Naive thymus-derived CD8-positive, alpha-beta T cell (primary cell): ENCODE results near the gene POMGNT1. TPM values are rescaled to one million over a fixed set of nuclear protein-coding genes. Genes with fewer than 3 reads are reported as not detected.
A peak's percentile ranks its signal among the peaks of the same experiment; 100 is the strongest.

Source experiments
- ATAC-seq, 2 donors: fragments of 150-1000 bp; cut with Tn5 transposase in 1 of 2; sonication (Bioruptor Pico), chemical (Tn5 transposase) in 1 of 2; 1 replicate in 1 of 2; 2 replicates in 1 of 2; pipeline ENCODE4 v1.10.0; 2021; ENCODE audit warnings: mild to moderate bottlenecking in 2 of 2, moderate library complexity in 2 of 2
- POLR2A ChIA-PET: fragments of 350-600 bp; sonication (Branson Sonifier 250); formaldehyde crosslinking; loops from one replicate; lab custom pipeline; 2021; ENCODE audit warnings: antibody characterized with exemption; lab: Charles Lee
- DNase-seq, 10 donors: peaks; one replicate each; pipeline versions ENCODE4 v3.0.0 to v3.0.0-alpha.2; 2020 to 2022
- H3K27ac Mint-ChIP-seq, 10 donors: one replicate each; pipeline ENCODE4 v1.8.0; 2020 to 2022; ENCODE audit warnings: mild to moderate bottlenecking in 10 of 10, mixed read lengths in 10 of 10, moderate library complexity in 4 of 10, inconsistent platforms in 1 of 10
- H3K27me3 Mint-ChIP-seq, 5 donors: one replicate each; pipeline ENCODE4 v1.8.0; 2021 to 2022; ENCODE audit warnings: mixed read lengths in 5 of 5
- H3K36me3 Mint-ChIP-seq, 3 donors: one replicate each; pipeline ENCODE4 v1.8.0; 2020 to 2022; ENCODE audit warnings: mixed read lengths in 3 of 3, mild to moderate bottlenecking in 2 of 3, inconsistent platforms in 1 of 3
- H3K4me1 Mint-ChIP-seq, 4 donors: one replicate each; pipeline ENCODE4 v1.8.0; 2021 to 2022; ENCODE audit warnings: mixed read lengths in 4 of 4
- H3K4me3 Mint-ChIP-seq, 10 donors: one replicate each; pipeline ENCODE4 v1.8.0; 2020 to 2022; ENCODE audit warnings: mild to moderate bottlenecking in 10 of 10, mixed read lengths in 10 of 10, moderate library complexity in 6 of 10, inconsistent platforms in 1 of 10
- H3K9me3 Mint-ChIP-seq, 9 donors: one replicate each; pipeline ENCODE4 v1.8.0; 2020 to 2022; ENCODE audit warnings: mixed read lengths in 9 of 9, mild to moderate bottlenecking in 3 of 9, inconsistent platforms in 1 of 9, moderate library complexity in 1 of 9
- polyA plus RNA-seq, 3 donors: library from polyadenylated mRNA; unstranded; fragments of 300-500 nt; fragmentation: Illumina TruSeq; gene quantifications; one replicate each; pipeline ENCODE4 v1.2.3, GENCODE V29; 2021
- total RNA-seq, 8 experiments: library from RNA in 2 of 8; stranded (reverse) in 2 of 8; gene quantifications; one replicate each; pipeline ENCODE4 v1.2.3 and lab custom pipeline; 2021 to 2026

POMGNT1 gene
- total and polyA plus RNA-seq, 5 experiments from 2014 or later: 23.5 to 52.3 (median 33.4) TPM

DNA sequence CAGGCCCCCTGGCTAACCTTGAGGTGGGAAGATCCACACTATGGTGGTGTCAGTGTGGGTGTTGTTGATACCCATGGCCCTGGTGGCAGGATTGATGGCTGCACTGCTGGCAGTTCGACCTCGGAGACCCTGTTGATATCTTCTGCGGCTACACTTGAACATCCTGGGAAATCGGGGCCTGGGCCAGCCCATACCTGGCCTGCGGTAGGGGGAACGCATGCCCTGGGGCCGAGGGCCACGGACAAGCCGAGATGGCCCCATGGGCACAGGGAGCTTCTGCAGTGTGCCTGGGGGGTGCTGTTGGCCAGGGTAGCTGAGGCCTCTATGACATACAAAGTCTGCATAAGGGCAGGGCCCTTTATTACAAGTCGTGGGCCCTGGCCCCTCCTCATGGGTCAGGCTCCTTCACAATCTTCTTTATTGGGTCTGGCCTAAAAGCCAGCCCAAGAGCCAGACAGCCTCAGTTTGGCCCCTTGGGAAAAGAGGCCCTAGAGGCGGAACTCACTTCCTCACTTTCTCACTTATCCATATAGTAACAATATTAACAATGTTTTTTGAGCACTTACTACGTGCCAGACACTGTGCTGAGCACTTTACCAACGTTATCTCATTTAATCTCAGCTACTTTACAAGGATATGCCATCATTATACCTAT, 21.9 kb downstream of the POMGNT1 start, which contains the start of gene P3R3URF:
Gene P3R3URF (minus strand): TSS at position 278 of the 655 bp plus-strand sequence. CDS start 17 bp downstream, at position 261.
- no peak for ATAC-seq
- Mint-ChIP-seq H3K9me3 (no peaks in the 10 kb centered on the region), H3K27ac (peak within 1 kb of the TSS in 1 of 10 donors; percentile 6), H3K4me1 (peaks cover 0 to 2% (median 0%) of the 10 kb centered on the region in 4 donors), H3K27me3 (peaks cover 0 to 7% (median 2%) of the 10 kb centered on the region in 5 donors), H3K36me3 (no peaks in the 10 kb centered on the region), H3K4me3 (no peak within 1 kb of the TSS)
- POLR2A ChIA-PET: no interaction called here
- DNase-seq: no peak

GRCh38 chr1:46175243-46175642, 23.0 kb downstream of the POMGNT1 start:
- POLR2A ChIA-PET: no interaction called here
- H3K4me3 Mint-ChIP-seq: no peak overlapping the region
- H3K36me3 Mint-ChIP-seq: no peaks in the 10 kb centered on the region
- DNase-seq: no peak
- H3K27me3 Mint-ChIP-seq: peaks cover 0 to 9% (median 4%) of the 10 kb centered on the region in 5 donors
- no peaks in the 10 kb centered on the region for H3K9me3 Mint-ChIP-seq
- no peak for ATAC-seq
- H3K27ac Mint-ChIP-seq: no peak overlapping the region
- H3K4me1 Mint-ChIP-seq: peaks cover 0 to 2% (median 0%) of the 10 kb centered on the region in 4 donors

DNA sequence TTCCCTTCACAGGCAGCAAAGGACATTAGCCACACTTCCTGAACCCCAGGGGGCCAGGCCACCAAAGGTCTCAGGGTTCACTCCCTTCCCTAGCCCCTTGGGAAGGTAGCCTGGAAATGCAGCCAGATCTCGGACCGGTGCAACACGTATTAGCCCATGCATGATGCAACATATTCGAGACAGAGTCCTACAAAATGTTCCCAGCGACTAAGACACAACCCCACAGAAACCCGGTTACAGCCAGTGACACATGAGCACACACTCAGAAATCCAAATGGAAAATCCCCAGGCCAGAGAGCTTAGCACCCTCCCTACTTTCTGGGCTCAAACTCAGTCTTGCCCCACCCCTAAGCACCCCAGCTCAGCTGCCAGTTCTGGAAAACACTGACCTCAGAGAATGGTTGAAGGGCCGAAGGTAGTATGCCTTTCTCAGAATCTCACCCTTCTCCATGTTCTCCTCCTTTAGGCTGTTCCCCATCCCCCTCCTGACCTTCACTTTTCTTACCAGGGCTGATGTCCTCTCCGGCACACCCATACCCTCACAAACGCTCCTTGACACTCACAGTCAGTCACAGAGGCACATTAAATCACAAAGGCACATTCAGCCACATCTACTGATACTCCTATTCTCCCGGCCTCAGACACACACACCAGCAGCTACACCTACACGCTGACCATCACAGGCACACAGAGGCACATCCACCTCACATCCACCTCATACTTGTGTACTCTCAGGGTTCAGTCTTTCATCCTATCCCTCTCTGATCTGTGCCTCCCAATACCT, 23.6 kb downstream of the POMGNT1 start, which contains the start of gene TSPAN1:
Gene TSPAN1 (plus strand): TSS at position 640 of the 784 bp plus-strand sequence. CDS start 6,021 bp downstream, outside the sequence.
- H3K4me3 Mint-ChIP-seq: no peak within 1 kb of the TSS
- POLR2A ChIA-PET: no interaction called here
- no peaks in the 10 kb centered on the region for H3K36me3 Mint-ChIP-seq
- H3K4me1 Mint-ChIP-seq: peaks cover 0 to 2% (median 0%) of the 10 kb centered on the region in 4 donors
- DNase-seq (no peak), ATAC-seq (no peak)
- no peaks in the 10 kb centered on the region for H3K9me3 Mint-ChIP-seq
- H3K27ac Mint-ChIP-seq: no peak within 1 kb of the TSS
- peaks cover 0 to 9% (median 4%) of the 10 kb centered on the region in 5 donors for H3K27me3 Mint-ChIP-seq

DNA sequence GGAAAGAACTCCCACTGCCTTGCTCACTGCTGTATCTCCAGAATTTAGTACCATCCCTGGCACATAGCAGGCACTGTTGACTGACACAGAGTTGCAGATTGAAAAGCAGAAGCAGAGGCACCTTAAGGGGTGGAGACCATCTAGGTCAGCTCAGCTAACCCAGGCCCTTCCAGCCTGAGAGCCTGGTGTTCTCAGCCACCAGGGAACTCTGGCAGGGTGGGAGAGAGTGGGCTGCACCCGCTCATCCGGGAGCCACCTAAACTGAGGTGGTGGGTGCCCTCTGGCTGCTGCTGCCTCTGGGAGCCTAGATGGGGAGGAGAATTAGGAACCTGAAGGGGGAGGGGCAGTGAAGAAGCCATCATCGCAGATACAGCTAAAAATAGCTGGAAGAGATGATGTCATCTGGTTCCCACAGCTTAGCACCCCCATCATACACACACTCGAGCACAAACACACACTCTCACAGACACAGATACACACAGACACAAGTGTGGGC, 24.8 kb downstream of the POMGNT1 start:
- POLR2A ChIA-PET: no interaction called here
- Mint-ChIP-seq H3K36me3 (no peaks in the 10 kb centered on the region), H3K27ac (peak overlapping the region in 1 of 10 donors; percentile 30), H3K9me3 (no peaks in the 10 kb centered on the region), H3K4me1 (peaks cover 0 to 2% (median 0%) of the 10 kb centered on the region in 4 donors), H3K4me3 (no peak overlapping the region), H3K27me3 (peaks cover 0 to 9% (median 4%) of the 10 kb centered on the region in 5 donors)
- no peak for ATAC-seq
- no peak for DNase-seq

- ATAC-seq (no peak), DNase-seq (no peak)
- POLR2A ChIA-PET: no interaction called here
- peaks cover 0 to 9% (median 4%) of the 10 kb centered on the region in 5 donors for H3K27me3 Mint-ChIP-seq
- H3K27ac Mint-ChIP-seq: peak overlapping the region in 1 of 10 donors; percentile 54
- H3K9me3 Mint-ChIP-seq: no peaks in the 10 kb centered on the region
- no peak overlapping the region for H3K4me3 Mint-ChIP-seq
- H3K4me1 Mint-ChIP-seq: peaks cover 3 to 8% (median 6%) of the 10 kb centered on the region in 4 donors
- no peaks in the 10 kb centered on the region for H3K36me3 Mint-ChIP-seq
Observed at GRCh38 chr1:46172321-46172720, 25.9 kb downstream of the POMGNT1 start.

DNA sequence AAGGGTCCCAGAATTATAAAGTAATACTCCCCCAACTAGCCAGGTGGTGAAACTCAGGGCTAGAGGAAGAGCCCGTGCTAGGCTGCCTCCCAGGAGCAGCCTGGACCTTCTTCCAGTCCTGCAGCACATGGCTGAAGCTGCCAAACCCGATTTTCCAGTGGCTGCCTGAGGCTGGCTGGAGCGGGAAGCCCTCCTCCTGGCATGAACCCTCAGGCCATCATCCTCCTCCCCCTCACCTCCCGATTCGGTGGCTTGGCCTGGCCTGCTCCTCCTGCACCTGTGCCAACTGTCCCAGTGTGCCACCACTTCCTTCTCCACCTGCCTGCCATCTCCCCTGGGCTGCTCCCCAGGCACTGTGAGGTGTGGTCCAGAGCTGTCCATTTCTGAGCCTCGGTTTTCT, 26.4 kb downstream of the POMGNT1 start:
- no peak for ATAC-seq
- Mint-ChIP-seq H3K27me3 (peaks cover 0 to 9% (median 4%) of the 10 kb centered on the region in 5 donors), H3K27ac (peak overlapping the region in 1 of 10 donors; percentile 43), H3K4me3 (no peak overlapping the region), H3K4me1 (peaks cover 8 to 13% (median 11%) of the 10 kb centered on the region in 4 donors), H3K36me3 (no peaks in the 10 kb centered on the region), H3K9me3 (no peaks in the 10 kb centered on the region)
- POLR2A ChIA-PET: no interaction called here
- DNase-seq: no peak

GRCh38 chr1:46171351-46171750, 26.9 kb downstream of the POMGNT1 start:
- ATAC-seq (no peak), DNase-seq (no peak)
- H3K27me3 Mint-ChIP-seq: peaks cover 0 to 9% (median 4%) of the 10 kb centered on the region in 5 donors
- peaks cover 12 to 18% (median 16%) of the 10 kb centered on the region in 4 donors for H3K4me1 Mint-ChIP-seq
- no peaks in the 10 kb centered on the region for H3K9me3 Mint-ChIP-seq
- no peaks in the 10 kb centered on the region for H3K36me3 Mint-ChIP-seq
- no peak overlapping the region for H3K4me3 Mint-ChIP-seq
- H3K27ac Mint-ChIP-seq: peak overlapping the region in 1 of 10 donors; percentile 59
- POLR2A ChIA-PET: no interaction called here

DNA sequence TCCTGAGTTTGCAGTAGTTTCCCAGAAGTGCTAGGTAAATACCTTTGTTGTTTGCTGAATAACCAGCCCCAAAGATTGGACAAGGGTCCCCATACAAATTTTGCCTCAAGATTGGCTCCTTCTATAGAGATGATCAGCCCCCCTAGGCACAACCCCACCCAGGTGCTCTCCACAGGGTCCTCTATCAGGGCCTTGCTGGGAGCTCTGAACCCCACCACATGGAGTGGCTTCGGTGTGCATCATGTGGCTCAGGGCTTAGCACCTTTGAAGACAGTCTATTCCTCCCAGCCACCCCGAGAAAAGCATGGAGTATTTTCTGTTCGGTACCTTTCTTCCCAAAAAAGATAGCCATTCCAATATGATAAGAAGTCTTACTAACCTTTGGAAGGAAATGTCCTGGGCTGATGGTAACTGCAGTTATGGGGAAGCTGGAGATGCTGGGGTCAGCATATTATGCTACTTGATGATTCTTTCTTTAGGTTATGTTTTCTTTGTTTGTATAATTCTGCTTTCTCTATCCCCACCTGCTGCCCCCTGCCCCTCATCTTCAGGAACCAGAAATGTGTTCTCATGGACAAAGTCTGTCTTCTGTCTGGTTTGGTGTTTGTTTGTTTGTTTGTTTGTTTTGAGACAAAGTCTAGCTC, 28.3 kb downstream of the POMGNT1 start:
- no peaks in the 10 kb centered on the region for H3K36me3 Mint-ChIP-seq
- no peaks in the 10 kb centered on the region for H3K9me3 Mint-ChIP-seq
- H3K4me3 Mint-ChIP-seq: peak overlapping the region in 1 of 10 donors; percentile 39
- ATAC-seq: no peak
- DNase-seq: no peak
- POLR2A ChIA-PET: interaction anchor here (0.5 kb wide), 1 partner anchor 490 kb away, joined by 5 read pairs; no protein-coding TSS in a partner anchor
- H3K27ac Mint-ChIP-seq: peak overlapping the region in 1 of 10 donors; percentile 49
- H3K27me3 Mint-ChIP-seq: peaks cover 0 to 9% (median 4%) of the 10 kb centered on the region in 5 donors
- H3K4me1 Mint-ChIP-seq: peaks cover 15 to 21% (median 19%) of the 10 kb centered on the region in 4 donors

DNA sequence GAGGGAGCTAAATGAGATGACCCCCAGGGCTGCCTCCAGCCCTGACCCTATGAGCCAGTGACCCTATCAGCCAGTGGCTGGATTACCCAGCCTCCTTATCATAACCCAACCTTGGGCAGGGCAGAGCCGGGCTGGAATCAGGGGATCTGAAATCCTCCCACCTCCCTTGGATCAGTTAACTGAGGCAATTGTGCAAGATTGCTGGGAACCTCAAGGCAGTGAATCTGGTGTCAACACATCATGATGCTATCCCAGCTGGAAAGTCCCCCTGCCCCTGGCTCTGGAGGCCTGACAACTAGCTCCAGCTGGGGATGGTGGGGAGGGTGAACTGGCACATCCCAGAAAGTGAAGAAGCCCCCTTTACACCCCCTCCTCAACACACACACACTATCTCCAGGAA, 29.8 kb downstream of the POMGNT1 start:
- no peak for DNase-seq
- POLR2A ChIA-PET: no interaction called here
- peaks cover 17 to 25% (median 19%) of the 10 kb centered on the region in 4 donors for H3K4me1 Mint-ChIP-seq

DNA sequence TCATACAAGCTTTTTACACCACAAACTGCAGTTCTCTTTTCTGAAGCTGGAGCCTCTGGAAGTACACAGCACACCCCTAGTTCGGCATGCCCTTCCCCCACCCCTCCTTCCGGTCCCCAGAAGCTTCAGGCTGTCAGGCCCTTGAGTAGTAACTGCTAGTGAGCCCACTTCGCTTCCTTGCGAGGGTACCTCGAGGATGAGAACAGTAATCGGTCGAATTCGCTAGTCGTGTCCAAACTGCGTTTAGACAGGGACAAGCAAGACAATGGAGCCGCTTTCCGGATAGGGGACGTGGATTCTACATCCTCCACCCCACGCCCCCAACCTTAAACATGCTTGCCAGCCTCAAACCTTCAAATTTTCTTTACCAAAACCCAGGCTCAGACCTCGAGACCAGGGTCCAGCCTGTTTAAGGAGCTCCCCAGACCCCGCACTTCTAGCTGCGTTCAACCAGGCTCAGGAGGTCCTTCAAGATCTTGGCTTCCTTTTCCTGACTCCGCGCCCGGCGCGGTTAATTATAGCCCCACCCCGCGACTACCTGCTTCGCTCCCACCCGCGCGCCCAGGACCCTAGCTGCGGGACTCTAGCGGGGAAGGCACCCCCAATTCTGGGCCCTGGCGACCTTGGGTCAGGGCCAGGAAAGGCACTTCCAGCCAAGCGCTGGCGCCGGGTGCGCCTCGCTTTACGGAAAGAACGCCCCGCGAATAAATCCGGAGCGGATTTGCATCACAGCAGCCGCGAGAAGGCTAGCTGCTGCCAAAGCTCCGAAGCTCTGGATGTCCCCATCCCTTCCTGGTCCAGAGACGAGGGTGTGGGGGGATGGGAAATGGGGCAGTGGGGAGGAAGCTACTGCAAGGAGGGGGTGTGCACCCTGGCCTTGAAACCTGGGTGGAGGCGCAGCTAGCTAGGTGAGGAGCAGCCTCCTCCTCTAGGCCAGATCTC, 31.4 kb downstream of the POMGNT1 start:
- POLR2A ChIA-PET: interaction anchor here (0.6 to 2.4 kb wide), 10 partner anchors 8 to 1074 kb away, joined by 3 to 11 read pairs (median 6); partner anchors contain the start of genes GPBP1L1, LRRC41, LURAP1 and PIK3R3
- Mint-ChIP-seq H3K9me3 (no peaks in the 10 kb centered on the region), H3K36me3 (no peaks in the 10 kb centered on the region), H3K4me3 (peak overlapping the region; percentile 85 to 95 (median 90)), H3K27me3 (peaks cover 0 to 9% (median 0%) of the 10 kb centered on the region in 5 donors), H3K4me1 (peaks cover 16 to 25% (median 19%) of the 10 kb centered on the region in 4 donors), H3K27ac (peak overlapping the region; percentile 92 to 98 (median 96))
- DNase-seq: peak in 9 of 10 donors; percentile 19 to 82 (median 54)
- ATAC-seq: peak; percentile 84

More for the DNA sequence above, 29.8 kb downstream of the POMGNT1 start:
- Mint-ChIP-seq H3K27ac (peak overlapping the region in 3 of 10 donors; percentile 22 to 92 (median 86)), H3K27me3 (peaks cover 0 to 9% (median 4%) of the 10 kb centered on the region in 5 donors), H3K9me3 (no peaks in the 10 kb centered on the region), H3K4me3 (peak overlapping the region in 3 of 10 donors; percentile 90 to 91 (median 91)), H3K36me3 (no peaks in the 10 kb centered on the region)
- ATAC-seq: no peak

- no peaks in the 10 kb centered on the region for H3K27me3 Mint-ChIP-seq
- no peak overlapping the region for H3K27ac Mint-ChIP-seq
- no peak for ATAC-seq
- POLR2A ChIA-PET: no interaction called here
- DNase-seq: no peak
- H3K36me3 Mint-ChIP-seq: no peaks in the 10 kb centered on the region
- H3K4me1 Mint-ChIP-seq: peaks cover 0 to 3% (median 1%) of the 10 kb centered on the region in 4 donors
- no peaks in the 10 kb centered on the region for H3K9me3 Mint-ChIP-seq
- H3K4me3 Mint-ChIP-seq: no peak overlapping the region
Observed at GRCh38 chr1:46160212-46160611, 38.0 kb downstream of the POMGNT1 start.
